OCI-LY7 (cell line): ENCODE data around the gene KIT.

Source experiments
- CTCF ChIP-seq: fragments of 200-600 bp; sonication (generic); conservative IDR thresholded peaks from 2 replicates; pipeline ENCODE4 v1.5.1; 2014; ENCODE audit warnings: mild to moderate bottlenecking, antibody characterized with exemption, low read length, moderate library complexity, mixed read lengths
- EZH2phosphoT487 ChIP-seq: fragments of 200-600 bp; sonication (generic); IDR thresholded peaks from 2 replicates; pipeline ENCODE4 v1.6.1; 2018; ENCODE audit warnings: low read depth, borderline replicate concordance, mild to moderate bottlenecking, mixed run types, antibody characterized with exemption, low read length, moderate library complexity, mixed read lengths

GRCh38 chr4:54773022-54773421 is 115.3 kb downstream of the KIT start:
- TF ChIP-seq CTCF (no peak), EZH2phosphoT487 (no peak)
